Measurements from ENCODE around the gene C16orf82.

GRCh38 chr16:27088216-27088615 lies 21.5 kb downstream of the C16orf82 start:
- TF ChIP-seq SMC3 (conservative IDR thresholded peaks at IDR 0.05; ENCODE audit: poor library complexity), result no peak
- TF ChIP-seq CTCF (IDR thresholded peaks at IDR 0.05; ENCODE audit: poor library complexity, severe bottlenecking), result no peak

Data from neural cell (in vitro differentiated cells).